ENCODE measurements around the gene PSTPIP1. TPM values are rescaled to one million over a fixed set of nuclear protein-coding genes. Genes with fewer than 3 reads are reported as not detected.

PSTPIP1 gene
- total and polyA plus RNA-seq, 2 of the 8 experiments (the other 6 are each of a cell fraction or from before 2014, with no cell fraction given), result 1.6 to 1.8 TPM

DNA sequence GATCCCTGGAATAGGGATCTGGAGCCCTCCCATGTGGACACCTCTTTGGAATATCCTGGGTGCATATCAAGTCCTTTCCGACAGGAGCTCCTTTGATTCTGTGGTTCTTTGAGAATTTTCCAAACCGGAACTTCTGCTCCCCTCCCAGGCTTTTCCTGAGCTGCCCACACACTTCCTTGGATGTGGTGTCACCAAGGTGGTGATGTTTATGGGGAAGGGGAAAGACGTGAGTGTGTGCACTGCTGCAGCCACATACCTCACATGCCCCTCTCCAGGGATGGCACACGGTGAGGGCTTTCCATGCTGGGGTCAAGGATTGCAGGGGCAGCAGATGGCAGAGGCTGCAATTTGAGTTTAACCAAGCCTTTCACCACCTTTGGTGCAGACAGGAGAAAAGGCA is 27.9 kb upstream of the PSTPIP1 start (continued):
- TF ChIP-seq, protein P1, sequence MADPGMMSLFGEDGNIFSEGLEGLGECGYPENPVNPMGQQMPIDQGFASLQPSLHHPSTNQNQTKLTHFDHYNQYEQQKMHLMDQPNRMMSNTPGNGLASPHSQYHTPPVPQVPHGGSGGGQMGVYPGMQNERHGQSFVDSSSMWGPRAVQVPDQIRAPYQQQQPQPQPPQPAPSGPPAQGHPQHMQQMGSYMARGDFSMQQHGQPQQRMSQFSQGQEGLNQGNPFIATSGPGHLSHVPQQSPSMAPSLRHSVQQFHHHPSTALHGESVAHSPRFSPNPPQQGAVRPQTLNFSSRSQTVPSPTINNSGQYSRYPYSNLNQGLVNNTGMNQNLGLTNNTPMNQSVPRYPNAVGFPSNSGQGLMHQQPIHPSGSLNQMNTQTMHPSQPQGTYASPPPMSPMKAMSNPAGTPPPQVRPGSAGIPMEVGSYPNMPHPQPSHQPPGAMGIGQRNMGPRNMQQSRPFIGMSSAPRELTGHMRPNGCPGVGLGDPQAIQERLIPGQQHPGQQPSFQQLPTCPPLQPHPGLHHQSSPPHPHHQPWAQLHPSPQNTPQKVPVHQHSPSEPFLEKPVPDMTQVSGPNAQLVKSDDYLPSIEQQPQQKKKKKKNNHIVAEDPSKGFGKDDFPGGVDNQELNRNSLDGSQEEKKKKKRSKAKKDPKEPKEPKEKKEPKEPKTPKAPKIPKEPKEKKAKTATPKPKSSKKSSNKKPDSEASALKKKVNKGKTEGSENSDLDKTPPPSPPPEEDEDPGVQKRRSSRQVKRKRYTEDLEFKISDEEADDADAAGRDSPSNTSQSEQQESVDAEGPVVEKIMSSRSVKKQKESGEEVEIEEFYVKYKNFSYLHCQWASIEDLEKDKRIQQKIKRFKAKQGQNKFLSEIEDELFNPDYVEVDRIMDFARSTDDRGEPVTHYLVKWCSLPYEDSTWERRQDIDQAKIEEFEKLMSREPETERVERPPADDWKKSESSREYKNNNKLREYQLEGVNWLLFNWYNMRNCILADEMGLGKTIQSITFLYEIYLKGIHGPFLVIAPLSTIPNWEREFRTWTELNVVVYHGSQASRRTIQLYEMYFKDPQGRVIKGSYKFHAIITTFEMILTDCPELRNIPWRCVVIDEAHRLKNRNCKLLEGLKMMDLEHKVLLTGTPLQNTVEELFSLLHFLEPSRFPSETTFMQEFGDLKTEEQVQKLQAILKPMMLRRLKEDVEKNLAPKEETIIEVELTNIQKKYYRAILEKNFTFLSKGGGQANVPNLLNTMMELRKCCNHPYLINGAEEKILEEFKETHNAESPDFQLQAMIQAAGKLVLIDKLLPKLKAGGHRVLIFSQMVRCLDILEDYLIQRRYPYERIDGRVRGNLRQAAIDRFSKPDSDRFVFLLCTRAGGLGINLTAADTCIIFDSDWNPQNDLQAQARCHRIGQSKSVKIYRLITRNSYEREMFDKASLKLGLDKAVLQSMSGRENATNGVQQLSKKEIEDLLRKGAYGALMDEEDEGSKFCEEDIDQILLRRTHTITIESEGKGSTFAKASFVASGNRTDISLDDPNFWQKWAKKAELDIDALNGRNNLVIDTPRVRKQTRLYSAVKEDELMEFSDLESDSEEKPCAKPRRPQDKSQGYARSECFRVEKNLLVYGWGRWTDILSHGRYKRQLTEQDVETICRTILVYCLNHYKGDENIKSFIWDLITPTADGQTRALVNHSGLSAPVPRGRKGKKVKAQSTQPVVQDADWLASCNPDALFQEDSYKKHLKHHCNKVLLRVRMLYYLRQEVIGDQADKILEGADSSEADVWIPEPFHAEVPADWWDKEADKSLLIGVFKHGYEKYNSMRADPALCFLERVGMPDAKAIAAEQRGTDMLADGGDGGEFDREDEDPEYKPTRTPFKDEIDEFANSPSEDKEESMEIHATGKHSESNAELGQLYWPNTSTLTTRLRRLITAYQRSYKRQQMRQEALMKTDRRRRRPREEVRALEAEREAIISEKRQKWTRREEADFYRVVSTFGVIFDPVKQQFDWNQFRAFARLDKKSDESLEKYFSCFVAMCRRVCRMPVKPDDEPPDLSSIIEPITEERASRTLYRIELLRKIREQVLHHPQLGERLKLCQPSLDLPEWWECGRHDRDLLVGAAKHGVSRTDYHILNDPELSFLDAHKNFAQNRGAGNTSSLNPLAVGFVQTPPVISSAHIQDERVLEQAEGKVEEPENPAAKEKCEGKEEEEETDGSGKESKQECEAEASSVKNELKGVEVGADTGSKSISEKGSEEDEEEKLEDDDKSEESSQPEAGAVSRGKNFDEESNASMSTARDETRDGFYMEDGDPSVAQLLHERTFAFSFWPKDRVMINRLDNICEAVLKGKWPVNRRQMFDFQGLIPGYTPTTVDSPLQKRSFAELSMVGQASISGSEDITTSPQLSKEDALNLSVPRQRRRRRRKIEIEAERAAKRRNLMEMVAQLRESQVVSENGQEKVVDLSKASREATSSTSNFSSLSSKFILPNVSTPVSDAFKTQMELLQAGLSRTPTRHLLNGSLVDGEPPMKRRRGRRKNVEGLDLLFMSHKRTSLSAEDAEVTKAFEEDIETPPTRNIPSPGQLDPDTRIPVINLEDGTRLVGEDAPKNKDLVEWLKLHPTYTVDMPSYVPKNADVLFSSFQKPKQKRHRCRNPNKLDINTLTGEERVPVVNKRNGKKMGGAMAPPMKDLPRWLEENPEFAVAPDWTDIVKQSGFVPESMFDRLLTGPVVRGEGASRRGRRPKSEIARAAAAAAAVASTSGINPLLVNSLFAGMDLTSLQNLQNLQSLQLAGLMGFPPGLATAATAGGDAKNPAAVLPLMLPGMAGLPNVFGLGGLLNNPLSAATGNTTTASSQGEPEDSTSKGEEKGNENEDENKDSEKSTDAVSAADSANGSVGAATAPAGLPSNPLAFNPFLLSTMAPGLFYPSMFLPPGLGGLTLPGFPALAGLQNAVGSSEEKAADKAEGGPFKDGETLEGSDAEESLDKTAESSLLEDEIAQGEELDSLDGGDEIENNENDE (IDR thresholded peaks at IDR 0.05; ENCODE audit: insufficient replicate concordance, low read length), result no peak
- no peak for TF ChIP-seq TAF1 (IDR thresholded peaks at IDR 0.05; ENCODE audit: low read depth, low read length)
- TF ChIP-seq, protein P2, sequence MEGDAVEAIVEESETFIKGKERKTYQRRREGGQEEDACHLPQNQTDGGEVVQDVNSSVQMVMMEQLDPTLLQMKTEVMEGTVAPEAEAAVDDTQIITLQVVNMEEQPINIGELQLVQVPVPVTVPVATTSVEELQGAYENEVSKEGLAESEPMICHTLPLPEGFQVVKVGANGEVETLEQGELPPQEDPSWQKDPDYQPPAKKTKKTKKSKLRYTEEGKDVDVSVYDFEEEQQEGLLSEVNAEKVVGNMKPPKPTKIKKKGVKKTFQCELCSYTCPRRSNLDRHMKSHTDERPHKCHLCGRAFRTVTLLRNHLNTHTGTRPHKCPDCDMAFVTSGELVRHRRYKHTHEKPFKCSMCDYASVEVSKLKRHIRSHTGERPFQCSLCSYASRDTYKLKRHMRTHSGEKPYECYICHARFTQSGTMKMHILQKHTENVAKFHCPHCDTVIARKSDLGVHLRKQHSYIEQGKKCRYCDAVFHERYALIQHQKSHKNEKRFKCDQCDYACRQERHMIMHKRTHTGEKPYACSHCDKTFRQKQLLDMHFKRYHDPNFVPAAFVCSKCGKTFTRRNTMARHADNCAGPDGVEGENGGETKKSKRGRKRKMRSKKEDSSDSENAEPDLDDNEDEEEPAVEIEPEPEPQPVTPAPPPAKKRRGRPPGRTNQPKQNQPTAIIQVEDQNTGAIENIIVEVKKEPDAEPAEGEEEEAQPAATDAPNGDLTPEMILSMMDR (IDR thresholded peaks at IDR 0.05; ENCODE audit: control extremely low read depth in 1 of 3, insufficient read depth in 1 of 3, low read depth in 1 of 3, low read length in 3 of 3), result no peak
- TF ChIP-seq ASH2L (IDR thresholded peaks at IDR 0.05; ENCODE audit: low read length), result no peak
- TF ChIP-seq, protein P3, sequence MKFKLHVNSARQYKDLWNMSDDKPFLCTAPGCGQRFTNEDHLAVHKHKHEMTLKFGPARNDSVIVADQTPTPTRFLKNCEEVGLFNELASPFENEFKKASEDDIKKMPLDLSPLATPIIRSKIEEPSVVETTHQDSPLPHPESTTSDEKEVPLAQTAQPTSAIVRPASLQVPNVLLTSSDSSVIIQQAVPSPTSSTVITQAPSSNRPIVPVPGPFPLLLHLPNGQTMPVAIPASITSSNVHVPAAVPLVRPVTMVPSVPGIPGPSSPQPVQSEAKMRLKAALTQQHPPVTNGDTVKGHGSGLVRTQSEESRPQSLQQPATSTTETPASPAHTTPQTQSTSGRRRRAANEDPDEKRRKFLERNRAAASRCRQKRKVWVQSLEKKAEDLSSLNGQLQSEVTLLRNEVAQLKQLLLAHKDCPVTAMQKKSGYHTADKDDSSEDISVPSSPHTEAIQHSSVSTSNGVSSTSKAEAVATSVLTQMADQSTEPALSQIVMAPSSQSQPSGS (IDR thresholded peaks at IDR 0.05; ENCODE audit: low read length), result no peak
- no peak for TF ChIP-seq TCF12 (IDR thresholded peaks at IDR 0.05; ENCODE audit: low read depth, low read length)
